Calu3 (cell line): ENCODE results near the gene SRRM4. TPM values are rescaled to one million over a fixed set of nuclear protein-coding genes. Genes with fewer than 3 reads are reported as not detected.
A peak's percentile ranks its signal among the peaks of the same experiment; 100 is the strongest.

Experiments
- BruUV-seq: library from RNA; stranded (reverse); fragments of 400-500 nt; replicated peaks from 2 replicates; lab custom pipeline; 2021; lab: Mats Ljungman, UMichigan
- CTCF ChIA-PET: fragments of 300-600 bp; sonication (Branson Sonifier 250); formaldehyde crosslinking; loops from one replicate; lab custom pipeline; 2022; ENCODE audit warnings: antibody characterized with exemption; lab: Charles Lee
- DNase-seq: peaks from one replicate; pipeline ENCODE4 v3.0.0; 2022
- H3K27ac Mint-ChIP-seq: one replicate; pipeline ENCODE4 v1.8.0; 2022; ENCODE audit warnings: mixed read lengths; ENCODE audit not compliant: unreplicated experiment
- H3K27me3 Mint-ChIP-seq: one replicate; pipeline ENCODE4 v1.8.0; 2022; ENCODE audit warnings: mixed read lengths; ENCODE audit not compliant: unreplicated experiment
- H3K36me3 Mint-ChIP-seq: one replicate; pipeline ENCODE4 v1.8.0; 2022; ENCODE audit warnings: mild to moderate bottlenecking, moderate library complexity, mixed read lengths; ENCODE audit not compliant: insufficient read depth, unreplicated experiment
- H3K4me1 Mint-ChIP-seq: one replicate; pipeline ENCODE4 v1.8.0; 2022; ENCODE audit warnings: mild to moderate bottlenecking, low read depth, mixed read lengths; ENCODE audit not compliant: unreplicated experiment
- H3K4me3 Mint-ChIP-seq: one replicate; pipeline ENCODE4 v1.8.0; 2022; ENCODE audit warnings: mild to moderate bottlenecking, low read depth, moderate library complexity, mixed read lengths; ENCODE audit not compliant: unreplicated experiment
- H3K9me3 Mint-ChIP-seq: one replicate; pipeline ENCODE4 v1.8.0; 2022; ENCODE audit warnings: low read depth, mixed read lengths; ENCODE audit not compliant: unreplicated experiment
- CTCF ChIP-seq: fragments of 200-600 bp; IDR thresholded peaks from one replicate; pipeline ENCODE4 v1.8.0; 2022; ENCODE audit warnings: antibody characterized with exemption; ENCODE audit not compliant: unreplicated experiment
- intact Hi-C: fragments of 100-400 bp; cut with micrococcal nuclease; formaldehyde crosslinking; loops from one replicate; pipeline ENCODE4 v1.10.0; 2022; ENCODE audit not compliant: unreplicated experiment
- total RNA-seq: library from RNA; stranded (reverse); gene quantifications from 2 replicates; pipeline ENCODE4 v1.2.3, GENCODE V29; 2022

The SRRM4 gene
- total RNA-seq, 1 experiment from 2014 or later = not detected

GRCh38 chr12:119206348-119207062 is 225.2 kb downstream of the SRRM4 start:
- BruUV-seq = no TSS peak
- H3K4me1 Mint-ChIP-seq = no peaks in the 10 kb centered on the region
- TF ChIP-seq CTCF = no peak
- no peak overlapping the region for H3K4me3 Mint-ChIP-seq
- H3K27me3 Mint-ChIP-seq = peaks cover 56% of the 10 kb centered on the region
- no peaks in the 10 kb centered on the region for H3K36me3 Mint-ChIP-seq
- intact Hi-C loops = no loop called here
- H3K9me3 Mint-ChIP-seq = no peaks in the 10 kb centered on the region
- H3K27ac Mint-ChIP-seq = no peak overlapping the region
- CTCF ChIA-PET = no interaction called here
- no peak for DNase-seq

GRCh38 chr12:119207063-119207560 is 225.8 kb downstream of the SRRM4 start:
- no peak for TF ChIP-seq CTCF
- no TSS peak for BruUV-seq
- Mint-ChIP-seq H3K27ac (no peak overlapping the region), H3K27me3 (peaks cover 56% of the 10 kb centered on the region), H3K4me3 (no peak overlapping the region), H3K36me3 (no peaks in the 10 kb centered on the region), H3K9me3 (no peaks in the 10 kb centered on the region), H3K4me1 (no peaks in the 10 kb centered on the region)
- intact Hi-C loops = no loop called here
- CTCF ChIA-PET = interaction anchor here (0.6 kb wide), 1 partner anchor 141 kb away, joined by 4 read pairs; no protein-coding TSS in a partner anchor
- no peak for DNase-seq

GRCh38 chr12:119208626-119209061 is 227.3 kb downstream of the SRRM4 start:
- TF ChIP-seq CTCF = no peak
- Mint-ChIP-seq H3K36me3 (no peaks in the 10 kb centered on the region), H3K27me3 (peaks cover 56% of the 10 kb centered on the region), H3K4me3 (no peak overlapping the region), H3K4me1 (no peaks in the 10 kb centered on the region), H3K9me3 (no peaks in the 10 kb centered on the region), H3K27ac (no peak overlapping the region)
- CTCF ChIA-PET = no interaction called here
- BruUV-seq = no TSS peak
- intact Hi-C loops = no loop called here
- peak; percentile 27 for DNase-seq

- H3K9me3 Mint-ChIP-seq = no peaks in the 10 kb centered on the region
- no TSS peak for BruUV-seq
- no peaks in the 10 kb centered on the region for H3K36me3 Mint-ChIP-seq
- no peak overlapping the region for H3K4me3 Mint-ChIP-seq
- CTCF ChIA-PET = interaction anchor here (0.6 kb wide), 1 partner anchor 1337 kb away, joined by 3 read pairs; no protein-coding TSS in a partner anchor
- intact Hi-C loops = no loop called here
- no peaks in the 10 kb centered on the region for H3K4me1 Mint-ChIP-seq
- no peak overlapping the region for H3K27ac Mint-ChIP-seq
- no peak for DNase-seq
- TF ChIP-seq CTCF = no peak
- H3K27me3 Mint-ChIP-seq = peaks cover 65% of the 10 kb centered on the region
These were observed 230.5 kb downstream of the SRRM4 start for GRCh38 chr12:119211884-119212283.

Other genes with a start within 250 kb of the SRRM4 start
- 2.0 and 2.6 TPM in 2 replicates for gene HSPB8, start 197.4 kb downstream of the SRRM4 start, total RNA-seq